ENCODE results near the gene ZNF500.

The ZNF500 gene

GRCh38 chr16:4734063-4734729, 32.8 kb downstream of the ZNF500 start, which contains the start of the genes ANKS3 and DNAAF8 (continued):
- TF ChIP-seq KLF17 (tag by site-specific recombination; IDR thresholded peaks at IDR 0.05), result no peak; the same call in 1 of the 2 replicates
- peak; percentile 85 for TF ChIP-seq IKZF3 (tag by site-specific recombination; IDR thresholded peaks at IDR 0.05)
- 0 out of 2 replicates have a peak, but pooled peaks have one; percentile 32 for TF ChIP-seq YY2 (tag by site-specific recombination; IDR thresholded peaks at IDR 0.05)
- no peak for TF ChIP-seq ZNF2 (tag by site-specific recombination; IDR thresholded peaks at IDR 0.05)
- no peak for TF ChIP-seq ZNF121 (tag by site-specific recombination; IDR thresholded peaks at IDR 0.05)
- no peak for TF ChIP-seq ATF2 (tag by site-specific recombination; IDR thresholded peaks at IDR 0.05; ENCODE audit: low read depth)
- no peak for TF ChIP-seq ZNF140 (tag by site-specific recombination; IDR thresholded peaks at IDR 0.05)
- TF ChIP-seq SCRT1 (tag by site-specific recombination; IDR thresholded peaks at IDR 0.05; ENCODE audit: borderline replicate concordance), result no peak
- no peak for TF ChIP-seq ZFP3 (tag by site-specific recombination; IDR thresholded peaks at IDR 0.05; ENCODE audit: low read depth)
- no peak for TF ChIP-seq ZNF211 (tag by site-specific recombination; IDR thresholded peaks at IDR 0.05; ENCODE audit: low read depth)
- no peak for TF ChIP-seq ZNF280C (tag by site-specific recombination; IDR thresholded peaks at IDR 0.05)
- no peak for TF ChIP-seq ZNF792 (tag by site-specific recombination; IDR thresholded peaks at IDR 0.05)
- no peak for TF ChIP-seq ZNF112 (tag by site-specific recombination; IDR thresholded peaks at IDR 0.05)
- TF ChIP-seq ZNF530 (tag by site-specific recombination; IDR thresholded peaks at IDR 0.05; ENCODE audit: low read depth), result no peak
- TF ChIP-seq ZEB2 (tag by site-specific recombination; IDR thresholded peaks at IDR 0.05), result peak; percentile 92
- peak; percentile 79 for TF ChIP-seq PBX3 (CRISPR knock-in tag; IDR thresholded peaks at IDR 0.05)
- TF ChIP-seq ZNF692 (tag by site-specific recombination; IDR thresholded peaks at IDR 0.05), result peak; percentile 47; the same call in 1 of the 2 replicates
- TF ChIP-seq ZNF391 (tag by site-specific recombination; IDR thresholded peaks at IDR 0.05; ENCODE audit: borderline replicate concordance, low read depth), result no peak
- no peak for TF ChIP-seq ZNF529 (tag by site-specific recombination; IDR thresholded peaks at IDR 0.05; ENCODE audit: insufficient replicate concordance)
- no peak for TF ChIP-seq ZNF214 (tag by site-specific recombination; IDR thresholded peaks at IDR 0.05; ENCODE audit: borderline replicate concordance)
- peak; percentile 78 for TF ChIP-seq ZNF398 (tag by site-specific recombination; IDR thresholded peaks at IDR 0.05)
- no peak for TF ChIP-seq PRDM4 (tag by site-specific recombination; IDR thresholded peaks at IDR 0.05)
- no peak for TF ChIP-seq ZNF423 (tag by site-specific recombination; IDR thresholded peaks at IDR 0.05)

Measured in HEK293 (cell line).